ENCODE data around the gene ADAMTS5.

ADAMTS5 gene

GRCh38 chr21:26887251-26887650 is 79.6 kb downstream of the ADAMTS5 start:
- no peak overlapping the region for H3K4me3 ChIP-seq (ENCODE audit: low read length in 2 of 2)
- peaks cover 0 to 4% (median 0%) of the 10 kb centered on the region in 3 experiments for H3K27me3 ChIP-seq (ENCODE audit: control insufficient read depth in 3 of 3, insufficient read depth in 3 of 3, low read depth in 1 of 3, low read length in 3 of 3)
- WGBS, 2 donors (ENCODE audit: extremely low coverage in 2 of 2, insufficient read length in 2 of 2, insufficient replicate concordance in 1 of 2) = no CpG with 5 or more reads among the region's 3 CpGs
- H3K4me2 ChIP-seq (ENCODE audit: insufficient read depth, low read length, poor library complexity, severe bottlenecking) = no peak overlapping the region
- H3K23ac ChIP-seq (ENCODE audit: low read depth, low read length, poor library complexity) = no peak overlapping the region
- no peaks in the 10 kb centered on the region for H3K4me1 ChIP-seq (ENCODE audit: control insufficient read depth in 2 of 2, insufficient read depth in 1 of 2, low read depth in 1 of 2, low read length in 2 of 2)
- DNase-seq (ENCODE audit: low spot score) = no peak
- no peak overlapping the region for H3K14ac ChIP-seq (ENCODE audit: low read length)
- H2BK12ac ChIP-seq (ENCODE audit: low read length) = no peak overlapping the region
- no peaks in the 10 kb centered on the region for H3K9me3 ChIP-seq (replicated peaks in 1 of 2; ENCODE audit: control insufficient read depth in 2 of 2, insufficient read depth in 1 of 2, low read depth in 1 of 2, low read length in 2 of 2)
- H3K36me3 ChIP-seq (replicated peaks in 1 of 2; ENCODE audit: control insufficient read depth in 2 of 2, insufficient read depth in 2 of 2, low read length in 2 of 2) = no peaks in the 10 kb centered on the region
- no peaks in the 10 kb centered on the region for H3K79me1 ChIP-seq (ENCODE audit: low read depth, low read length)
- no peak overlapping the region for H2BK15ac ChIP-seq (ENCODE audit: low read length)
- no peak overlapping the region for H3K9ac ChIP-seq (ENCODE audit: low read depth, low read length, poor library complexity)
- no peak overlapping the region for H4K91ac ChIP-seq (ENCODE audit: low read depth, low read length, poor library complexity)
- H4K8ac ChIP-seq (ENCODE audit: low read depth, low read length) = no peak overlapping the region
- H3K4ac ChIP-seq (ENCODE audit: low read length) = no peak overlapping the region
- H3K18ac ChIP-seq (ENCODE audit: low read length) = no peak overlapping the region
- H2BK120ac ChIP-seq (ENCODE audit: low read depth, low read length) = no peak overlapping the region
- H2AFZ ChIP-seq (ENCODE audit: low read length) = no peak overlapping the region
- no peak overlapping the region for H2BK5ac ChIP-seq (ENCODE audit: low read length)
- no peak overlapping the region for H2AK5ac ChIP-seq (ENCODE audit: low read depth, low read length)
- H3K27ac ChIP-seq (replicated peaks; ENCODE audit: low read length) = no peak overlapping the region

GRCh38 chr21:26884436-26884835 is 82.5 kb downstream of the ADAMTS5 start:
- Histone ChIP-seq H2AFZ (ENCODE audit: low read length) (no peak overlapping the region), H3K27me3 (ENCODE audit: control insufficient read depth in 3 of 3, insufficient read depth in 3 of 3, low read depth in 1 of 3, low read length in 3 of 3) (peaks cover 0 to 4% (median 0%) of the 10 kb centered on the region in 3 experiments), H3K4me2 (ENCODE audit: insufficient read depth, low read length, poor library complexity, severe bottlenecking) (no peak overlapping the region), H3K4ac (ENCODE audit: low read length) (no peak overlapping the region), H3K9ac (ENCODE audit: low read depth, low read length, poor library complexity) (no peak overlapping the region), H2BK120ac (ENCODE audit: low read depth, low read length) (no peak overlapping the region), H2AK5ac (ENCODE audit: low read depth, low read length) (no peak overlapping the region), H4K8ac (ENCODE audit: low read depth, low read length) (no peak overlapping the region), H3K36me3 (replicated peaks in 1 of 2; ENCODE audit: control insufficient read depth in 2 of 2, insufficient read depth in 2 of 2, low read length in 2 of 2) (no peaks in the 10 kb centered on the region), H3K23ac (ENCODE audit: low read depth, low read length, poor library complexity) (no peak overlapping the region), H2BK12ac (ENCODE audit: low read length) (no peak overlapping the region), H3K79me1 (ENCODE audit: low read depth, low read length) (no peaks in the 10 kb centered on the region), H3K4me1 (ENCODE audit: control insufficient read depth in 2 of 2, insufficient read depth in 1 of 2, low read depth in 1 of 2, low read length in 2 of 2) (no peaks in the 10 kb centered on the region), H2BK15ac (ENCODE audit: low read length) (no peak overlapping the region), H3K9me3 (replicated peaks in 1 of 2; ENCODE audit: control insufficient read depth in 2 of 2, insufficient read depth in 1 of 2, low read depth in 1 of 2, low read length in 2 of 2) (no peaks in the 10 kb centered on the region), H4K91ac (ENCODE audit: low read depth, low read length, poor library complexity) (no peak overlapping the region), H3K27ac (replicated peaks; ENCODE audit: low read length) (no peak overlapping the region), H2BK5ac (ENCODE audit: low read length) (no peak overlapping the region), H3K14ac (ENCODE audit: low read length) (no peak overlapping the region), H3K4me3 (ENCODE audit: low read length in 2 of 2) (no peak overlapping the region), H3K18ac (ENCODE audit: low read length) (no peak overlapping the region)
- WGBS, 2 donors (ENCODE audit: extremely low coverage in 2 of 2, insufficient read length in 2 of 2, insufficient replicate concordance in 1 of 2) = no CpG with 5 or more reads among the region's 2 CpGs
- no peak for DNase-seq (ENCODE audit: low spot score)

- Histone ChIP-seq H3K9me3 (replicated peaks in 1 of 2; ENCODE audit: control insufficient read depth in 2 of 2, insufficient read depth in 1 of 2, low read depth in 1 of 2, low read length in 2 of 2) (no peaks in the 10 kb centered on the region), H4K91ac (ENCODE audit: low read depth, low read length, poor library complexity) (no peak overlapping the region), H3K4ac (ENCODE audit: low read length) (no peak overlapping the region), H3K18ac (ENCODE audit: low read length) (no peak overlapping the region), H3K79me1 (ENCODE audit: low read depth, low read length) (no peaks in the 10 kb centered on the region), H4K8ac (ENCODE audit: low read depth, low read length) (no peak overlapping the region), H3K4me1 (ENCODE audit: control insufficient read depth in 2 of 2, insufficient read depth in 1 of 2, low read depth in 1 of 2, low read length in 2 of 2) (no peaks in the 10 kb centered on the region), H2BK12ac (ENCODE audit: low read length) (no peak overlapping the region), H2BK15ac (ENCODE audit: low read length) (no peak overlapping the region), H2AK5ac (ENCODE audit: low read depth, low read length) (no peak overlapping the region), H3K23ac (ENCODE audit: low read depth, low read length, poor library complexity) (no peak overlapping the region), H2BK5ac (ENCODE audit: low read length) (no peak overlapping the region), H2BK120ac (ENCODE audit: low read depth, low read length) (no peak overlapping the region), H3K4me2 (ENCODE audit: insufficient read depth, low read length, poor library complexity, severe bottlenecking) (no peak overlapping the region), H3K27ac (replicated peaks; ENCODE audit: low read length) (no peak overlapping the region), H3K9ac (ENCODE audit: low read depth, low read length, poor library complexity) (no peak overlapping the region), H3K27me3 (ENCODE audit: control insufficient read depth in 3 of 3, insufficient read depth in 3 of 3, low read depth in 1 of 3, low read length in 3 of 3) (peaks cover 0 to 4% (median 0%) of the 10 kb centered on the region in 3 experiments), H2AFZ (ENCODE audit: low read length) (no peak overlapping the region), H3K36me3 (replicated peaks in 1 of 2; ENCODE audit: control insufficient read depth in 2 of 2, insufficient read depth in 2 of 2, low read length in 2 of 2) (no peaks in the 10 kb centered on the region), H3K14ac (ENCODE audit: low read length) (no peak overlapping the region), H3K4me3 (ENCODE audit: low read length in 2 of 2) (no peak overlapping the region)
- WGBS, 2 donors (ENCODE audit: extremely low coverage in 2 of 2, insufficient read length in 2 of 2, insufficient replicate concordance in 1 of 2) = no CpG with 5 or more reads among the region's 2 CpGs
- no peak for DNase-seq (ENCODE audit: low spot score)
These were observed 83.1 kb downstream of the ADAMTS5 start for GRCh38 chr21:26883768-26884167.

DNA sequence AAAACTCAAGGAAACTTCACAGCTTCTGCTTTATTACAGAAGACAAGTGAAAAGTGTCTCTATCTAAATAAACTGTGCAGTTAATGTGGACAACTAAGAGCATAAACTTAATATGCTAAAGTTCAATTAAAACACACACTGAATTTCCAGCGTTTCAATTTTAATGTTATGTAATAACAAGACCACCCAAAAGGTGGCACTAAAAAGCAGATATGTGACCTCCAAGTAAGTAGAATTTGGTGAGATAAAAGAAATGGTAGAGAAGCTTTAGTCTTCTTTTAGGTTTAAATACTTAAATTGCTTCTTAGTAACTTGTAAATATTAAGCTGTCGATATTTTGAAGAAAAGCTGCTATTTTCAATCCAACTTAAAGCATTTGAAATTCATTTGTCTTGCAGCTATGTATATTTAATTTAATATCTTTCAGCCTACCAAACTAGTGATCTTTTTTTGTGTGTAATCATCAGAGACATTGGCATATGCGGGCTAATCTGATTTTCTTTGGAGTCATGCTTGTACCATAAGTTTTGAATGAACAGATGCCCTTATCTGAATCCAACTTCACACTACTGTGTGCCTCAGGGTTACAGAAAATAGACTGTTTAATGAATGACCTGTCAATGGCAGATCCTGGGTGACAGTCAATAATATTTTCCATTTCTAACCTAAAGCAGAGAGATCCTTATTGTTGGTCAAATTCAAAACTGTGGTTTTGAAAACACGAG is 85.2 kb downstream of the ADAMTS5 start:
- DNase-seq (ENCODE audit: low spot score) = peak; percentile 8
- Histone ChIP-seq H3K27ac (replicated peaks; ENCODE audit: low read length) (no peak overlapping the region), H2AFZ (ENCODE audit: low read length) (no peak overlapping the region), H2AK5ac (ENCODE audit: low read depth, low read length) (no peak overlapping the region), H3K4me1 (ENCODE audit: control insufficient read depth in 2 of 2, insufficient read depth in 1 of 2, low read depth in 1 of 2, low read length in 2 of 2) (no peaks in the 10 kb centered on the region), H3K4me2 (ENCODE audit: insufficient read depth, low read length, poor library complexity, severe bottlenecking) (no peak overlapping the region), H2BK15ac (ENCODE audit: low read length) (no peak overlapping the region), H4K8ac (ENCODE audit: low read depth, low read length) (no peak overlapping the region), H3K27me3 (ENCODE audit: control insufficient read depth in 3 of 3, insufficient read depth in 3 of 3, low read depth in 1 of 3, low read length in 3 of 3) (no peaks in the 10 kb centered on the region), H3K4ac (ENCODE audit: low read length) (no peak overlapping the region), H3K14ac (ENCODE audit: low read length) (no peak overlapping the region), H4K91ac (ENCODE audit: low read depth, low read length, poor library complexity) (no peak overlapping the region), H2BK12ac (ENCODE audit: low read length) (no peak overlapping the region), H3K9me3 (replicated peaks in 1 of 2; ENCODE audit: control insufficient read depth in 2 of 2, insufficient read depth in 1 of 2, low read depth in 1 of 2, low read length in 2 of 2) (no peaks in the 10 kb centered on the region), H2BK5ac (ENCODE audit: low read length) (no peak overlapping the region), H3K4me3 (ENCODE audit: low read length in 2 of 2) (no peak overlapping the region), H3K79me1 (ENCODE audit: low read depth, low read length) (no peaks in the 10 kb centered on the region), H3K18ac (ENCODE audit: low read length) (no peak overlapping the region), H2BK120ac (ENCODE audit: low read depth, low read length) (no peak overlapping the region), H3K36me3 (replicated peaks in 1 of 2; ENCODE audit: control insufficient read depth in 2 of 2, insufficient read depth in 2 of 2, low read length in 2 of 2) (no peaks in the 10 kb centered on the region), H3K23ac (ENCODE audit: low read depth, low read length, poor library complexity) (no peak overlapping the region), H3K9ac (ENCODE audit: low read depth, low read length, poor library complexity) (no peak overlapping the region)
- no CpG with 5 or more reads among the region's 4 CpGs for WGBS, 2 donors (ENCODE audit: extremely low coverage in 2 of 2, insufficient read length in 2 of 2, insufficient replicate concordance in 1 of 2)
